Stimulated activated CD8-positive, alpha-beta memory T cell treated with anti-CD3 and anti-CD28 coated beads, Interleukin-2, amount 100 ng/mL, for 48 hours (primary cell): ENCODE measurements around the gene RXRA.
A peak's percentile ranks its signal among the peaks of the same experiment; 100 is the strongest.

Experiments
- DNase-seq, 2 donors: peaks; one replicate each; pipeline ENCODE4 v3.0.0-alpha.2; 2020; ENCODE audit warnings: low read depth in 2 of 2

The RXRA gene

GRCh38 chr9:134336924-134337323, 10.7 kb downstream of the RXRA start:
- no peak for DNase-seq

DNA sequence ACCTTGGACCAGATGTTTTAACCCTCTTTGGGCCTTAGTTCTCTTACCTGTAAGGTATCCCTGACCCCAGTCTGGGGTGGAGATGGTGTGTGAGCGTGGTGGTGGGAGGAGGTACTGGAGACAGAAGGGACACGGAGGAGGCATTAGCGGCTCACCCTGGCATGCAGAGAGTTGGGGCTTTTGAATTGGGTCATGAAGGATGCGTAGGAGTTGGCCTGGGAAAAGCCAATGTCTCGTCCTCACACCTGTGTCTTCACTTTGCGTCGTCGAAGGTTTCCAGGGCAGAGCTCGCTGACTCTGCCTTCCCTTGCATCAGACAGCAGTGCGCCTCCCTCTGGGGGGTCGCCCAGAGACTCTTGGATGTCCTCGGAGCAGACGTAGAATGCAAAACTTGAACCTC, 11.2 kb downstream of the RXRA start:
- DNase-seq = no peak

- DNase-seq = no peak
These were observed 12.3 kb downstream of the RXRA start for GRCh38 chr9:134338394-134339182.

DNA sequence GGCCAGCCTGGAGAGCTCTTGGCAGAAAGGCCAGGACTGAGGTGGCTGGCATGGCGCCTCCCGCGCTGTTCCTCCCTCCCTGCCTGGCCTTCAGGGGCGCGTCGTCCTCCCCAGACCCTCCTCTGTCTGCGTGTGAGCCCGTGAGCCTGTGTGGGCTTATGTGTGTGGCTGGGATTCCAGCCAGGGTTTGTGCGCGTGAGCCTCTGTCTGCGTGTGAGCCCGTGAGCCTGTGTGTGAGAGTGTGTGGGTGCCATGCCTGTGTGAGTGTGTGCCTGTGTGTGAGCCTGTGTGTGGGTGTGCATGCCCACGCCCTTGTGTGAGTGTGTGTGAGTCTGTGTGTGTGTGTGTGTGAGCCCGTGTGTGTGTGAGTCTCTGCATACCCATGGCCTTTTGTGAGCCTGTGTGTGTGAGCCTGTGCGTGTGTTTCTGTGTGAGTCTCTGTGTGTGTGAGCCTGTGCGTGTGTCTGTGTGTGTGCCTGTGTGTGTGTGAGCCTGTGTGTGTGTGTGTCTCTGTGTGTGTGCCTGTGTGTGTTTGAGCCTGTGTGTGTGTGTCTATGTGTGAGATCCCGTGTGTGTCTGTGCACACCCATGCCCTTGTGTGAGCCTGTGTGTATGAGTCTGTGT, 13.0 kb downstream of the RXRA start:
- DNase-seq = no peak

DNA sequence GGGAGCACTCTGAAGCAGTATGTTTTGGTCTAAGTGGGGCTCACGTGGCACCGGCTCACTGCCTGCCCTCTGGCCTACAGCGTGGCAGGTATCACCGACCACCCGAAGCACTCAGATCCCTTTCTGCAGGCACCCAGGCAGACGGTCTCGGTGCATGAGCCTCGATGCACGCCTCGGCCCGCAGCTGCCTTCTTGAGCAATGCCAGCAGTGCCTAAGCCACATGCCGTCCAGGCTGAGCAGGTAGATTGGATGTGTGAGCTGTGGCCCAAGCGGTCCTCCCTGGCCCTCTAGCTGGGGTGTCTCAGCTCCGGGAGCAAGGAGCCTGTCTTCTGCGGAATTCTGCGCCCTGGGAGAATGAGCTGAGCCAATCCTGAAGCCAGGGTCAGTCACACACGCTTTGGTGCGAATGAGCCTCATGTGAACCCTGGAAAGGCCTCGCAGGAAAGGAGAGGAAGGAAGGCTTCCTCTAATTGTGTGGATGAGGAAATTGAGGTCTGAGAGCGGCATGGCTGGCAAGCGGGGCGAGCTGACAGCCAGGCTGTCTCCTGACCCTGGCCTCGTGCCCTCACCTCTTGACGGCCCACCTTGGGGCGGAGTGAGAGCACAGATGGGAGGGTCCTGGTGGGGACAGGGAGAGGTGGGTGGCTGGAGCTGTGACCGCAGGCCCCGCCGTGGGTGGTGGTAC, 14.4 kb downstream of the RXRA start:
- DNase-seq = no peak

DNA sequence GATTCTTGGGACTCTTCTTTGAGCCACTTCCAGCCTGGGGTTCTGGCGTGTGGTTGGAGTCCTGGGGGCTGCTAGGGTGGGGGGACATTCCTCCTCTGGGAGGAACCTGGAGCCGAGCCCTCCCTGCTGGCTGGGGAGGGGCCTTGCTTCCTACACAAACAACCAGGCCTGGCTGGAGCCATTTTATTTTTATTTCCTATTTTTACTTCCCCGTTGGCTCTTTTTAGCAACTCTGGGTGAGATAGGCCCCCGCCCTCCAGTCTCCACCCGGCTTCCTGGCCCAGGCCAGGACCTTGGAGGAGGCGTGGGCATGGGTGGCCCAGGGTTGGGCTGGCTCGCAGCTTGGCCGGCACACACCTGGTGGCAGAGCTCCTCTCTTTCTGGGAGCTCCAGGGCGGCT, 15.1 kb downstream of the RXRA start:
- no peak for DNase-seq

DNA sequence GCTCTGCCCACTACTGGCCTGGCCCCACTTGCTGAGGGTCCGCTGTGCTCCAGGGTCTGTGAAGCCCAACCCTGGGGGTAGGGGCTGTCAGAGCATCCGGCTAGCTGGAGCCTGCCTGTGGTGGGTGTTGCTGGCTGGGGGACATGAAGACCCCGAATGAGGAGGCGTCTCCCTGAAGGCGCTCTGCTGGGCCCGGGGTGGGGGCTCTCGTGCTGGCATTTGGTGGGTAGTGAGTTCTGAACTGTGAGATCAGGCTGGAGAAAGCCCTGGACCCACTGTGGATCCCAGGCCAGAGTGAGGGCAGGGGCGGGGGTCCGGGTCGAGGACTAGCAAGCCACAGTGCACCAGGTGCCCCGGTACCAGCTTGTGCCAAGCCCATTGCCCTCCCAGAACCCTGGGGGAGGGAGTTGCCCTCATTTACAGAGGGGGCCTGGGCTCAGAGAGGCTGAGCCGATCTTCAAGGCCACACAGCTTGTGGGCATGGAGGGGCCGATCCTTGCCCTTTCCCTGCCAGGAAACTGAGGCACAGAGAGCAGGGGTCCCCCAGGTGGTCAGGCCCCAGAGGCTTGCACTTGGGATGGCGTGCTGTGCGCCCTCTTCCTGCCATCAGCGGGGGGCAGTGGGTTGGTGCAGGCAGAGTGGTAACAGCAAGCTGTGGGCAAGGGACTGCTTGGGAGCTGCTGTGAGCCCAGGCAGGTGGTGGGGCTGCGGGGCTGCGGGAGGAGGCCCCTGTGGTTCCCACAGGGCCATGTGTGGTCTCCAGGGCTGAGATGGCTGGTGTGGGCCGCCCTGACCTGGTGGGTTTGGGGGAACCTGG, 15.9 kb downstream of the RXRA start:
- DNase-seq = no peak

DNA sequence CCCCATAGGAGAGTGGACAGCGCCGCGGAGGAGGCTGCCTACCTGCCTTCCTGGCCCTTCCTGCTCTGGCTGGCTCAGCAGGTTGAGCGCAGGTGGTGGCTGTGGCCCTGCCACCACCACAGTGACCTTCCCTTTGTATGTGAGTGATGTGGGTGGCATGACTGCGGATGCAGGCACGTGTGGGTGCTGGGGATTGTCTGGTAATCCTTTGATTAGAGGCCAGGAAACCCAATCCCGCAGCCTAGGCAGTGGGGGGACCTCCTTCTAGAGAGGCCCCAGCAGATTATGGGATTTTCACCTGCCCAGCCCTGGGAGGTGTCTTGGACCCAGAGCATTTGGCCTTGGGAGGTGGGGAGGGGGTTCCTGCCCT, 16.5 kb downstream of the RXRA start:
- DNase-seq = no peak

GRCh38 chr9:134343637-134344036, 17.4 kb downstream of the RXRA start:
- no peak for DNase-seq

GRCh38 chr9:134344068-134344799, 18.0 kb downstream of the RXRA start:
- DNase-seq = peak in 1 of 2 donors; percentile 45

- DNase-seq = no peak
These were observed 18.6 kb downstream of the RXRA start for GRCh38 chr9:134344800-134345310.

- no peak for DNase-seq
These were observed 19.5 kb downstream of the RXRA start for GRCh38 chr9:134345737-134346136.

DNA sequence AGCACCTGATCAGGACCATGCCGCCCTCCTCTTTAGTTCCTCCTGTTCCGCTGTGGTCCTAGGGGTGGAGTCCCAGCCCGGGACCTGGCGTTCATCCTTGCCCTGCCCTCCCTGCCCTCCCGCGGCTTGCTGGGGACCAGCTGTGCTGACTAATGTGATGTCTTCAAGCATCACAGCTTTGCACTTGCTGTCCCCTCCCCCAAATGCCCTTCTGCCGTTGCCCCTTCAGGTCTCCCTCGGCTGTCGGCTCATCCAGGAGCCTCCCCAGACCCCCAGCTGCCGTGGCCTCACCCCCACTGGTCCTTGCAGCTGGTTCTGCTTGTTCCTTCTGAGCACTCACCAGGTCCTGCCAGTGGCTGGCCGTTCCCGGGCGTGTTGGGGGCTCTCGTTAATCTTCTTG, 19.9 kb downstream of the RXRA start:
- no peak for DNase-seq

DNA sequence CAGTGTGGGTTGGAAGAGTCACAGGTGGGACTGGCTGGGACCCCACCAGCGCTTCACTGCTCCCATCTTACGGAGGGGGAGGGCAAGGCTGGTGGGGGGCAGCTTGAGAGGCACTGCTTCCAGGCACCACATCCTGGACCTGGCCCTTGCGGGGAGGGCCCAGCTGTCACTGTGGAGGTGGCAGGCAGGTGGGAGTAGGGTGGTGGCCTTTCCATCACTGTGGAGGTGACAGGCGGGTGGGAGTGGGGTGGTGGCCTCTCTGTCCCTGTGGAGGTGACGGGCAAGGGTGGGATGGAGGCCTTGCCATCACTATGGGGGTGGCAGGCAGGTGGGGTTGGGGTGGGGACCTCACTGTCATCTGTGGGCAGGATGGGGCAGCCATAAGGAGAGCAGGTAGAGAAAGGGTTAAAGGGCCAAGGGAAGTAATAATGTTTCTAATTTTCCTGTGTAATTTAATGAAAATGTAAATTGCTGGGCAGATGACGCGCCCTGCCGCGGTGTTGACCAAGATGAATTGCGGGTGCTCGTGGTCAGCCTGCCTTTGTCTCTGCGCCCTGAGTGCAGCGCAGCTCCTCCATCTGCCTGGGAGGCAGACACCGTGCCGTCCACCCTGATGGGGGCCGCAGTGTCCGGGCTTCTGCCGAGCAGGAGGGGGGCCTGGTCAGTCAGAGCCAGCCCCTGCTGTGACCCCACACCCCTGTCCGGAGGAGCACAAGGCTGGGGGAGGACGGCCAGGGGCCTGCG, 20.8 kb downstream of the RXRA start:
- DNase-seq = no peak

- no peak for DNase-seq
These were observed 21.7 kb downstream of the RXRA start for GRCh38 chr9:134347996-134348395.

DNA sequence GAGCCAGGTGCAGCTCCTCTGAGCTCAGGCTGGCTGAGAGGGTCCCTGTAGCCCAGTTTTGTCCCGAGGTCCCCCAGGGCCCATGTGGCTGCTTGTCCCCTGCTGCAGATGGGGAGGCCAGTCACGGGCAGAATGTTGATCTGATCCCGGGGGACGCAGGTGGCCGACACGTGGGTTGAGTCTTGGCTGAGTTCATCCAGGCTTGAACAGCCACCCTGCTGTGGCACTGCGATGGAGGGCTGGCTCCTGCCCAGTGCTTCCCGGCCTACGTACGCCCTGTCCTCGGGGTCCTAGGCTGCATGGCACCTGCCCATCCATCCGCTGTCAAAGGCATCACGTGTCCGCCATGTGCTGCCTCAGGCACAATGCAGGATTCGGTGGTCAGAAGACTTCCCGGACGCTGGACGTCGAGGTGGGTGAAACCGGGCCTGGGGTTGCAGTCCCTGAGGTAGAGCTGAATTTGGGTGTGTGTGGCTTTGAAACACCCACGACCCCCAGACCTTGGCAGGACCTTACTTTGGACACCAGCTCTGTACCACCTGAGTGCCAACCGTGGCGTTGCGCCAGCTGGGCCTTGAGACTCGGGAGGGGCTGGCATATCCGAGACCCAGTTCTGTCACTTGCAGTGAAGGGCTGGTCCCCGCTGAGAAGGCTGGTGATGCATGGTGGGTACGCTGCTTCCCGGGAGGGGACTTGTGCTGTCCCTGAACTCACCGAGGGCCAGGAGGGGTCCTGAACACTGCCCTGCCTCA, 22.3 kb downstream of the RXRA start:
- no peak for DNase-seq

- no peak for DNase-seq
These were observed 23.7 kb downstream of the RXRA start for GRCh38 chr9:134349936-134350335.

- no peak for DNase-seq
These were observed 24.2 kb downstream of the RXRA start for GRCh38 chr9:134350416-134350994.

- no peak for DNase-seq
These were observed 25.4 kb downstream of the RXRA start for GRCh38 chr9:134351606-134352176.
